H1 (cell line): ENCODE results near the gene FOXD3. TPM values are rescaled to one million over a fixed set of nuclear protein-coding genes. Genes with fewer than 3 reads are reported as not detected.

Source experiments
- CTCF ChIA-PET: fragments of 300-600 bp; sonication (Branson Sonifier 250); formaldehyde crosslinking; loops from one replicate; lab custom pipeline; 2021; ENCODE audit not compliant: partially characterized antibody; lab: Charles Lee
- POLR2A ChIA-PET: fragments of 300-600 bp; sonication (Branson Sonifier 250); formaldehyde crosslinking; loops from one replicate; lab custom pipeline; 2021; ENCODE audit warnings: inconsistent platforms; ENCODE audit not compliant: partially characterized antibody; lab: Charles Lee
- DNase-seq, 2 experiments: peaks; one replicate each; pipeline versions ENCODE4 v3.0.0 to v3.0.0-alpha.2; 2010 to 2022; ENCODE audit warnings: low spot score in 2 of 2, low read depth in 1 of 2, mixed read lengths in 1 of 2
- FAIRE-seq: peaks from 2 replicates; lab custom pipeline; 2011; peaks lifted over from hg19 to GRCh38; lab: Jason Lieb, UNC
- H2AFZ ChIP-seq: 2 replicates; pipeline ENCODE4 v1.8.1; 2012; ENCODE audit warnings: low read length, inconsistent platforms
- H2AK5ac ChIP-seq: 2 replicates; pipeline ENCODE4 v1.6.1; 2013; ENCODE audit warnings: low read depth, low read length
- H2BK120ac ChIP-seq: replicated peaks from 2 replicates; pipeline ENCODE3; 2013; ENCODE audit warnings: low read depth, low read length, inconsistent platforms
- H2BK12ac ChIP-seq: 2 replicates; pipeline ENCODE4 v1.6.1; 2013; ENCODE audit warnings: low read depth, low read length
- H2BK15ac ChIP-seq: 2 replicates; pipeline ENCODE4 v1.6.1; 2013; ENCODE audit warnings: low read length
- H2BK20ac ChIP-seq: 2 replicates; pipeline ENCODE4 v1.6.1; 2013; ENCODE audit warnings: low read length
- H2BK5ac ChIP-seq: 2 replicates; pipeline ENCODE4 v1.6.1; 2013; ENCODE audit warnings: low read depth, low read length
- H3K14ac ChIP-seq: 2 replicates; pipeline ENCODE4 v1.6.1; 2013; ENCODE audit warnings: inconsistent platforms; ENCODE audit not compliant: insufficient read length
- H3K18ac ChIP-seq: 2 replicates; pipeline ENCODE4 v1.6.1; 2013; ENCODE audit warnings: low read length; ENCODE audit errors: extremely low read depth
- H3K23ac ChIP-seq: 2 replicates; pipeline ENCODE4 v1.6.1; 2013; ENCODE audit warnings: inconsistent platforms; ENCODE audit not compliant: insufficient read length
- H3K23me2 ChIP-seq: 2 replicates; pipeline ENCODE4 v1.6.1; 2013; ENCODE audit warnings: low read depth, low read length
- H3K27ac ChIP-seq: 2 replicates; pipeline ENCODE4 v1.6.1; 2011; ENCODE audit warnings: low read depth, low read length, inconsistent platforms
- H3K27me3 ChIP-seq, 4 experiments: replicated peaks in 1 of 4; 1 replicate in 1 of 4; 2 replicates in 3 of 4; pipeline versions ENCODE4 v1.6.1 to v1.8.1; 2011 to 2013; ENCODE audit warnings: low read length in 3 of 4, mild to moderate bottlenecking in 3 of 4, inconsistent platforms in 2 of 4, mixed read lengths in 2 of 4, moderate library complexity in 1 of 4; ENCODE audit not compliant: control insufficient read depth in 3 of 4, insufficient read depth in 3 of 4; ENCODE audit errors: extremely low read depth in 1 of 4
- H3K36me3 ChIP-seq, 4 experiments: 2 replicates each; pipeline versions ENCODE4 v1.6.1 to v1.8.1; 2011 to 2013; ENCODE audit warnings: mild to moderate bottlenecking in 4 of 4, low read length in 3 of 4, moderate library complexity in 2 of 4, control low read depth in 1 of 4, inconsistent platforms in 1 of 4; ENCODE audit not compliant: insufficient read depth in 4 of 4, control insufficient read depth in 2 of 4
- H3K4ac ChIP-seq: replicated peaks from 2 replicates; pipeline ENCODE3; 2013; ENCODE audit warnings: low read length, low read depth, mixed read lengths, inconsistent platforms; ENCODE audit not compliant: insufficient read length
- H3K4me1 ChIP-seq, 4 experiments: replicated peaks in 1 of 4; 1 replicate in 1 of 4; 2 replicates in 3 of 4; pipeline versions ENCODE4 v1.6.1 to v1.8.1; 2011 to 2013; ENCODE audit warnings: low read length in 3 of 4, inconsistent platforms in 2 of 4, mixed read lengths in 1 of 4; ENCODE audit not compliant: insufficient read depth in 4 of 4, control insufficient read depth in 3 of 4
- H3K4me2 ChIP-seq, 2 experiments: 2 replicates each; pipeline versions ENCODE4 v1.6.1 to v1.8.1; 2011 to 2013; ENCODE audit warnings: low read depth in 2 of 2, low read length in 2 of 2, control low read depth in 1 of 2, inconsistent platforms in 1 of 2, mild to moderate bottlenecking in 1 of 2; ENCODE audit not compliant: insufficient read depth in 1 of 2
- H3K4me3 ChIP-seq, 4 experiments: fragments of 200-600, 300-600 bp in 1 of 4; sonication (generic), shearing (Covaris generic), sonication (Bioruptor Twin) in 1 of 4; 2 replicates each; pipeline versions ENCODE4 v1.5.1 to v1.8.1; 2011 to 2016; ENCODE audit warnings: low read length in 4 of 4, low read depth in 3 of 4, control low read depth in 2 of 4, inconsistent platforms in 2 of 4, mild to moderate bottlenecking in 2 of 4, mixed read lengths in 1 of 4, moderate library complexity in 1 of 4; ENCODE audit not compliant: insufficient read depth in 2 of 4; ENCODE audit errors: extremely low read depth in 1 of 4
- H3K56ac ChIP-seq: replicated peaks from 2 replicates; pipeline ENCODE3; 2013; ENCODE audit warnings: low read depth, mild to moderate bottlenecking, mixed read lengths, low read length, inconsistent platforms; ENCODE audit not compliant: insufficient read length
- H3K79me1 ChIP-seq: 2 replicates; pipeline ENCODE4 v1.6.1; 2013; ENCODE audit warnings: low read depth, low read length, control low read depth
- H3K79me2 ChIP-seq, 2 experiments: 2 replicates each; pipeline versions ENCODE4 v1.6.1 to v1.8.1; 2012 to 2013; ENCODE audit warnings: low read length in 2 of 2, mild to moderate bottlenecking in 2 of 2, inconsistent platforms in 1 of 2; ENCODE audit not compliant: insufficient read depth in 2 of 2, control insufficient read depth in 1 of 2
- H3K9ac ChIP-seq, 4 experiments: replicated peaks in 1 of 4; 1 replicate in 1 of 4; 2 replicates in 3 of 4; pipeline versions ENCODE4 v1.6.1 to v1.8.1; 2011 to 2013; ENCODE audit warnings: low read depth in 3 of 4, low read length in 3 of 4, control low read depth in 2 of 4, mild to moderate bottlenecking in 2 of 4, moderate library complexity in 2 of 4, inconsistent platforms in 1 of 4; ENCODE audit errors: extremely low read depth in 1 of 4
- H3K9me3 ChIP-seq, 2 experiments: 2 replicates each; pipeline versions ENCODE4 v1.6.1 to v1.8.1; 2012 to 2013; ENCODE audit warnings: mild to moderate bottlenecking in 2 of 2, moderate library complexity in 2 of 2, control low read depth in 1 of 2, inconsistent platforms in 1 of 2, low read depth in 1 of 2, low read length in 1 of 2, mixed read lengths in 1 of 2; ENCODE audit not compliant: insufficient read depth in 2 of 2
- H4K20me1 ChIP-seq, 2 experiments: replicated peaks in 1 of 2; 2 replicates each; pipeline versions ENCODE3 to v1.8.1; 2011 to 2013; ENCODE audit warnings: inconsistent platforms in 2 of 2, low read length in 2 of 2, mild to moderate bottlenecking in 1 of 2; ENCODE audit not compliant: insufficient read depth in 2 of 2, control insufficient read depth in 1 of 2
- H4K5ac ChIP-seq: 2 replicates; pipeline ENCODE4 v1.6.1; 2013; ENCODE audit warnings: low read length, low read depth, mixed read lengths, inconsistent platforms; ENCODE audit not compliant: insufficient read length
- H4K8ac ChIP-seq: 2 replicates; pipeline ENCODE4 v1.8.0; 2013; ENCODE audit warnings: mild to moderate bottlenecking, moderate library complexity, low read length, inconsistent platforms; ENCODE audit not compliant: insufficient read depth; ENCODE audit errors: extremely low read depth
- H4K91ac ChIP-seq: replicated peaks from 2 replicates; pipeline ENCODE3; 2013; ENCODE audit warnings: low read length, mixed read lengths, inconsistent platforms; ENCODE audit not compliant: insufficient read length
- BACH1 ChIP-seq: IDR thresholded peaks from 2 replicates; pipeline ENCODE4 v1.6.1; 2012; ENCODE audit warnings: low read length, improper control_type of control experiment
- SP1 ChIP-seq: IDR thresholded peaks from 2 replicates; pipeline ENCODE4 v1.6.1; 2011; ENCODE audit warnings: low read depth, low read length
- WGBS, 2 experiments: shearing (Covaris generic) in 1 of 2; methylation state at CpG; one replicate each; pipeline versions ENCODE4 v1.1.6 to v1.1.7; 2013 to 2015; ENCODE audit warnings: low lambda C conversion rate in 2 of 2, mixed read lengths in 2 of 2, inconsistent platforms in 1 of 2, low coverage in 1 of 2, missing lambda C conversion rate in 1 of 2; ENCODE audit not compliant: insufficient replicate concordance in 2 of 2, insufficient coverage in 1 of 2, insufficient read length in 1 of 2; ENCODE audit errors: extremely low coverage in 1 of 2, missing lambda C conversion rate in 1 of 2; 5-methylcytosine and 5-hydroxymethylcytosine counted together
- polyA plus RNA-seq, 7 experiments: library from polyadenylated mRNA; depleted of rRNA in 3 of 7; stranded (reverse) in 5 of 7; unstranded in 2 of 7; fragments of >200 nt in 5 of 7; fragments of 200-250 nt in 2 of 7; gene quantifications; 1 replicate in 5 of 7; 2 replicates in 1 of 7; 4 replicates in 1 of 7; pipeline versions ENCODE4 v1.2.1 to v1.2.3, GENCODE V29; 2011 to 2013; ENCODE audit warnings: missing spikeins in 2 of 7, mixed read lengths in 2 of 7
- total RNA-seq: library from RNA; stranded (reverse); fragmentation: NEBNext Ultra II Directional; extraction: Animal tissue kit (Norgen Biotek cat#: 25700); gene quantifications from 2 replicates; pipeline ENCODE4 v1.2.1, GENCODE V29; 2021

Gene FOXD3
- total and polyA plus RNA-seq, 2 of the 8 experiments (the other 6 are each of a cell fraction or from before 2014, with no cell fraction given), result 8.7 to 33.7 TPM

- TF ChIP-seq BACH1 (0 out of 2 replicates have a peak, but pooled peaks have one; percentile 27), SP1 (no peak)
- TF ChIP-seq, all 59 proteins: peak for 1
- H3K9ac ChIP-seq, result peak overlapping the region; percentile 40 to 68 (median 60)
- H2BK20ac ChIP-seq, result peak overlapping the region; percentile 32; the same call in 1 of the 2 replicates
- H3K79me1 ChIP-seq, result no peaks in the 10 kb centered on the region
- no peaks in the 10 kb centered on the region for H3K36me3 ChIP-seq
- H2AK5ac ChIP-seq, result no peak overlapping the region
- H2BK120ac ChIP-seq, result peak overlapping the region; percentile 77
- H3K4ac ChIP-seq, result peak overlapping the region; percentile 83
- peak overlapping the region; percentile 95 for H3K56ac ChIP-seq
- H3K23me2 ChIP-seq, result peaks cover 44% of the 10 kb centered on the region
- peak overlapping the region; percentile 64 for H4K8ac ChIP-seq
- DNase-seq (peak in 1 of 2 experiments; percentile 64), FAIRE-seq (no peak)
- peak overlapping the region; percentile 98 for H2BK5ac ChIP-seq
- H3K27me3 ChIP-seq, result peaks cover 3 to 62% (median 34%) of the 10 kb centered on the region in 4 experiments; a peak in 6 of 7 replicates
- no peaks in the 10 kb centered on the region for H3K9me3 ChIP-seq
- H4K5ac ChIP-seq, result no peak overlapping the region
- H3K27ac ChIP-seq, result no peak overlapping the region; the same call in 1 of the 2 replicates
- no peak overlapping the region for H2AFZ ChIP-seq
- H3K4me2 ChIP-seq, result peak overlapping the region; percentile 86 to 94
- peak overlapping the region; percentile 87 for H4K91ac ChIP-seq
- no peak overlapping the region for H3K23ac ChIP-seq
- WGBS, 2 experiments, result 3% methylated on average over 36 of the region's 39 CpGs; no CpG with 5 or more reads in 1 of the 2 experiments
- H2BK12ac ChIP-seq, result peak overlapping the region; percentile 94; the same call in 1 of the 2 replicates
- peaks cover 4 to 20% (median 12%) of the 10 kb centered on the region in 4 experiments for H3K4me1 ChIP-seq
- H3K79me2 ChIP-seq, result peaks cover 0 to 29% of the 10 kb centered on the region in 2 experiments; a peak in 3 of 4 replicates
- H3K14ac ChIP-seq, result no peak overlapping the region
- peak overlapping the region; percentile 57 to 80 (median 66) for H3K4me3 ChIP-seq
- peak overlapping the region; percentile 46; the same call in 1 of the 2 replicates for H2BK15ac ChIP-seq
- ChIA-PET POLR2A (interaction anchor here (0.8 to 3.1 kb wide), 2 partner anchors 10 to 47 kb away, joined by 3 to 20 read pairs; partner anchors contain the start of gene ALG6), CTCF (interaction anchor here (0.7 to 7.3 kb wide), 4 partner anchors 7 to 125 kb away, joined by 3 to 71 read pairs (median 3); no protein-coding TSS in a partner anchor)
- H4K20me1 ChIP-seq, result peaks cover 0 to 2% of the 10 kb centered on the region in 2 experiments
- H3K18ac ChIP-seq, result peak overlapping the region; percentile 84
Observed at GRCh38 chr1:63321066-63321784, 1.1 kb upstream of the FOXD3 start.
